HEK293T (cell line): Measurements from ENCODE around the gene MCF2L.

Source experiments
- ARNT ChIP-seq: fragments of 450-650 bp; IDR thresholded peaks from 2 replicates; pipeline ENCODE4 v1.6.1; 2017; ENCODE audit warnings: mild to moderate bottlenecking
- CTBP1 ChIP-seq: fragments of 450-650 bp; IDR thresholded peaks from 2 replicates; pipeline ENCODE4 v1.6.1; 2016; ENCODE audit warnings: borderline replicate concordance
- ELF4 ChIP-seq: fragments of 450-650 bp; IDR thresholded peaks from 2 replicates; pipeline ENCODE4 v1.6.1; 2017; ENCODE audit warnings: antibody characterized with exemption
- FOXA1 ChIP-seq: fragments of 450-650 bp; IDR thresholded peaks from 2 replicates; pipeline ENCODE4 v1.6.1; 2016; ENCODE audit warnings: mild to moderate bottlenecking
- FOXM1 ChIP-seq: fragments of 450-650 bp; IDR thresholded peaks from 2 replicates; pipeline ENCODE4 v1.6.1; 2017; ENCODE audit warnings: mild to moderate bottlenecking, borderline replicate concordance
- HDGF ChIP-seq: fragments of 450-650 bp; IDR thresholded peaks from 2 replicates; pipeline ENCODE4 v1.6.1; 2017; ENCODE audit warnings: antibody characterized with exemption, borderline replicate concordance
- L3MBTL2 ChIP-seq: fragments of 450-650 bp; conservative IDR thresholded peaks from 2 replicates; pipeline ENCODE4 v1.6.1; 2016; ENCODE audit warnings: mild to moderate bottlenecking
- NFRKB ChIP-seq: fragments of 450-650 bp; IDR thresholded peaks from 2 replicates; pipeline ENCODE4 v1.6.1; 2016; ENCODE audit warnings: mild to moderate bottlenecking, moderate library complexity
- SP1 ChIP-seq: fragments of 450-650 bp; IDR thresholded peaks from 2 replicates; pipeline ENCODE4 v1.6.1; 2017
- SUZ12 ChIP-seq: fragments of 450-650 bp; IDR thresholded peaks from 2 replicates; pipeline ENCODE4 v1.6.1; 2016; ENCODE audit warnings: mild to moderate bottlenecking
- TARDBP ChIP-seq: fragments of 450-650 bp; IDR thresholded peaks from 2 replicates; pipeline ENCODE4 v1.6.1; 2016
- TF ChIP-seq, protein P1 (sequence below): fragments of 450-650 bp; IDR thresholded peaks from 2 replicates; pipeline ENCODE4 v1.6.1; 2016

DNA sequence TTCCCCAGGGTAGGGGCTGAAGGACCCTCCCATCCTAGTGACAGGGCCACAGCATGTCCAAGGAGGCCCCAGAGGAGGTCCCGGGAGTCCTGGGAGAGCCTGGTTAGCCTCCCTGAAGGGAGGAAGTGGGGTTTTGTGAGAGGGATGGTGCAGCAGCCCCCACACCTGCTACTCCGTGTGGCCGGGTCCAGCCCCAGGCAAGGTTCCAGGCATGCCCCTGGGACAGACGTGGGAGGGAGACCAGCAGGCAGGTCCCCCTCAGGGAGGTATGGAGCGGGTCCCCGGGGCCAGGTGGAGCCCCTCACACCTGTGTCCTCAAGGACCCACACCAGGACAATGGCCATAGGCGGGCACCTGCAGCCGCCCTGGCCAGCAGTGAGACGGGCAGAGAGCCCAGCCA, 134.6 kb downstream of the MCF2L start:
- no peak for TF ChIP-seq CTBP1
- TF ChIP-seq ARNT: no peak
- TF ChIP-seq NFRKB: no peak
- no peak for TF ChIP-seq L3MBTL2
- TF ChIP-seq FOXM1: no peak
- TF ChIP-seq ELF4: no peak
- TF ChIP-seq SUZ12: no peak
- TF ChIP-seq TARDBP: no peak
- no peak for TF ChIP-seq SP1
- TF ChIP-seq, protein P1, sequence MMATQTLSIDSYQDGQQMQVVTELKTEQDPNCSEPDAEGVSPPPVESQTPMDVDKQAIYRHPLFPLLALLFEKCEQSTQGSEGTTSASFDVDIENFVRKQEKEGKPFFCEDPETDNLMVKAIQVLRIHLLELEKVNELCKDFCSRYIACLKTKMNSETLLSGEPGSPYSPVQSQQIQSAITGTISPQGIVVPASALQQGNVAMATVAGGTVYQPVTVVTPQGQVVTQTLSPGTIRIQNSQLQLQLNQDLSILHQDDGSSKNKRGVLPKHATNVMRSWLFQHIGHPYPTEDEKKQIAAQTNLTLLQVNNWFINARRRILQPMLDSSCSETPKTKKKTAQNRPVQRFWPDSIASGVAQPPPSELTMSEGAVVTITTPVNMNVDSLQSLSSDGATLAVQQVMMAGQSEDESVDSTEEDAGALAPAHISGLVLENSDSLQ: no peak
- TF ChIP-seq HDGF: no peak
- no peak for TF ChIP-seq FOXA1
